GM21786 (cell line): ENCODE results near the gene GPR180.

ENCODE experiments used
- ATAC-seq: cut with Tn5 transposase; IDR thresholded peaks from one replicate; pipeline ENCODE4 v1.9.1; 2021; ENCODE audit not compliant: unreplicated experiment

Gene GPR180

DNA sequence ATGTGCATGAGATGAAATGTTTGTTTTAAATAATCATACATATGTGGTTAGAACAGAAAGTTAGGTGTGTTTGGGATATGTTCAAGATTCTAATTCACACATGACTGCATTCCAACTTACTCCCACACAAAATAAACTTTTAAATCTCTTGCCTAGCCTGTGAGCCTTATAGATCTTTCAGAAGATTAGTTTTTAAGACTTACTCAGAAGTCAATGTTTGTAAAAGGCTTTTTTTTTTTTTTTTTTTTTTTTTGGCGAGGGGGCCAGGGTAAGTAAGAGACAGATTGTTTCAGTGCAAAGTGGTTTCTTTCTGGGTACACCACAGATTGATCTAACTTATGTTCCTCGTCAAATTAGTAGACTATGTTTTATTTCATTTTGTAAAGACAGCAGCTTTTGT lies 39.1 kb downstream of the GPR180 start:
- no peak for ATAC-seq

GRCh38 chr13:94641409-94641941 lies 39.8 kb downstream of the GPR180 start:
- ATAC-seq: no peak

DNA sequence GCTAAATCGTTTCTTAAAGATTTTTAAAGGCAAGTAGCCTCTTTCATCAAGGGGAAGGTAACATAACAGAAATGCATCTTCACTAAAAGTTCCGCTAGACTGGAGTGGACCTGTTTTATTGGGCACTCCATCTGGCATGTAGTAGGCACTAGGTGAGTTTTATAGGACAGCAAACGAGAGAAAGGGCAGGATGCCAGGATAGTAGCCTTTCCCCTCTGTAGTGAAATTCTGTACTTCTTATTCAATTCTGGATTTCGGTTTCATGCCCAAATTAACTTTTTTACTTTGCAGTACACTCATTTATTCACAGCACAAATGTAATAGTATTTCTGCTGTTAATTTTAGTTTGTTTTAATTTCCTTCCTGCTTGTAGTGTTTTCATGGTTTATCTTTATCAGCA lies 45.2 kb downstream of the GPR180 start:
- ATAC-seq: peak; percentile 85

GRCh38 chr13:94656176-94656575 lies 54.5 kb downstream of the GPR180 start:
- no peak for ATAC-seq

DNA sequence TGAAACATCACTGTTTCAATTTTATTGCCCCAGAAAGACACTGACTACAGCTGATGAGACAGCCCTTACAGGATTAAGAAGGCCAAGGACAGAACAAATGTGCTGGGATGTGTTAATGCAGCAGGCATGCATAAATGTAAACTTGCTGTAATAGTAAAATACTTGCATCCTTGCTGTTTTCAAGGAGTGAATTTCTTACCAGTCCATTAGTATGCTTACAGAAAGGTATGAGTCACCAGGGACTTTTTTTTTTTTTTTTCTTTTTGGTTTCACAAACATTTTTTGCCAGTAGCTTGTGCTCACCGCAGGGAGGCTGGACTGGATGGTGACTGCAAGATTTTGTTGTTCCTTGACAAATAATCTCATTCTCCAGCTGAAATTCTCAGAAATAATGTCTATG lies 55.1 kb downstream of the GPR180 start:
- peak; percentile 92 for ATAC-seq

GRCh38 chr13:94657167-94657566 lies 55.5 kb downstream of the GPR180 start:
- peak; percentile 14 for ATAC-seq

DNA sequence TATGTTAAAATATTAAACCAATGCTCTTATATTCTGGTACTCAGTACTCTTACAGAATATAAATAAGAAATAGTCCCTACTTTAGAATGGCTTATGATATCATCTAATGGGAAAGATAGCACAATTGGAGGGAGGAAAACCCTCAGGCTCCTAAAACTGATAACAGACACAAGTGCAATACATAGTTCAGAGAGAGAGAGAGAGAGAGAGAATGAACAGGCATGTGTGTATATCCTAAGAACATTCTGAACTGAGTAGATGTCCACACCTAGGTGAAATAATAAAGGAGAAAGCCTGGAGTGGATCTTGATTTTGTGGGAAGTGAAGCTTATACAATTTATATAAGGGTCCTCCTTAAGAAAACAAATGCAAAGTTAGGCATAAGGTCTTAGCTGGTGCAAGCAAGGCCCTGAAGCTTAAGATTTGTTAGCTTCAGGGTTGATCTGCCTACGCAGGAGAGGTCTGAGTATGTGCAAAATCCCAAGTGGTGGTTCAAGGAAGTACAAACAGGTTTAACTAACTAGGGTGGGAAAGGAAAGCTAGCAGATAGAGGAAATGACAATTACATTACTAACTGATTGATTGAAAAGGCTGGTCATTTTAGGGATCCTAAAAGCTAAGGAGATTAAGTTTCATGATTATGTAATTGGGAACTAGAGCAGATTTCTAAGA lies 57.4 kb downstream of the GPR180 start:
- no peak for ATAC-seq

GRCh38 chr13:94659598-94659946 lies 57.9 kb downstream of the GPR180 start:
- ATAC-seq: no peak

GRCh38 chr13:94660695-94661326 lies 59.2 kb downstream of the GPR180 start:
- ATAC-seq: no peak

- no peak for ATAC-seq
Observed at GRCh38 chr13:94661406-94661805, 59.7 kb downstream of the GPR180 start.

GRCh38 chr13:94662274-94662945 lies 60.8 kb downstream of the GPR180 start:
- ATAC-seq: no peak

- no peak for ATAC-seq
Observed at GRCh38 chr13:94664889-94665288, 63.2 kb downstream of the GPR180 start.

DNA sequence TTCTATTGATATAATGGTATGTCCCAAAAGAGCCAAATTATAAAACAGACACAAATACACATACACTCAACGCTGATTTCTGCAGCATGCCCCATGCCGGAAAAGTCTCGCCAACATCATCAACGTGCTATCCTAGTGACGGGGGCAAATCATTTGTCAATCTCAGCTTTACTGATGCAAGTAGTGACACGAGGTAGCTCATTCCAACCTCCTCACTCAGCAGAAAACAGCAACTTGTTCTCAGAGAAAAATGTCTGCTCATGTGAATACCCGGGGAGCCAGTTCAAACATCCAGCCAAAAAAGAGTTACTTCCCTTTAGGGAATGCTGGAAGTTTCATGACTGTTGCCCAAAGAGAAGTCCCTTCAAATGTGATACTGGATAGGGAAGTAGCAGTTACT lies 64.4 kb downstream of the GPR180 start:
- ATAC-seq: no peak

GRCh38 chr13:94667190-94667589 lies 65.5 kb downstream of the GPR180 start:
- ATAC-seq: no peak

DNA sequence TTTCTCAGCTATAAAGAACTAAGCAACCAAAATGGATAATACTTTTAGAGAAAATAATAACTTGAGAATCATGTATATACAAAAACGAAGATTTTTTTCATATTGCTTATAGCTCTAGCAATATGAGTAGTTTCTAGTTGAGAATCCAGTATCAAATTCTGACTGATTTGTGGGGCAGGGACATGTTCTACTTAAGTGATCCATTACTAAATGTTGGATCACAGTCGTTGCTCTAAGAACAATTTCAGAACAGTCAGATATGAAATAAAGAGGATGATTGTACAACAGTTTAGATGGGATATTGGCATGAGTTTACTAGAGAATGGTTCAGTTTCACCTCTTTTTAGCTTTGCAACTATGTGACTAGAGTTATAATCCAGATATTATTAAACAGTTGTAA lies 70.7 kb downstream of the GPR180 start:
- no peak for ATAC-seq

DNA sequence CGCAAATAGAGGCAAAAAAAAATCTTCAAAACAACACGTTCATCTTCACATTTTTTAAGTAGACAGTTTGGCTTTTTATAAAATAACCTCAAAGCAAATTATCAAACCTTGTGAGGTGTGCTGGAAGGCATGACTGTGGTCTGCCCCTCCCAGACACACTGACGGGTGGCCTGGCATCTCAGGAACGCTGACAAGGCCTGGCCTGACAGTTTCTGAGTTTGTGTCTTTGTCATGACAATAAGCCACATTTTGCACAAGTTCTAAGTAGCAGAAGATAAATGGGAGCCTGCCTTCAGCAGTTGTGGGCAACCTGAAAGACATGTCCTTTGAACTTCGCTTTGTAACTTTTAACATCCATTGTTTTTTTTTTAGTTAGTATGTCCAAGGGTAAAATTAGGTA lies 72.2 kb downstream of the GPR180 start:
- ATAC-seq: no peak

DNA sequence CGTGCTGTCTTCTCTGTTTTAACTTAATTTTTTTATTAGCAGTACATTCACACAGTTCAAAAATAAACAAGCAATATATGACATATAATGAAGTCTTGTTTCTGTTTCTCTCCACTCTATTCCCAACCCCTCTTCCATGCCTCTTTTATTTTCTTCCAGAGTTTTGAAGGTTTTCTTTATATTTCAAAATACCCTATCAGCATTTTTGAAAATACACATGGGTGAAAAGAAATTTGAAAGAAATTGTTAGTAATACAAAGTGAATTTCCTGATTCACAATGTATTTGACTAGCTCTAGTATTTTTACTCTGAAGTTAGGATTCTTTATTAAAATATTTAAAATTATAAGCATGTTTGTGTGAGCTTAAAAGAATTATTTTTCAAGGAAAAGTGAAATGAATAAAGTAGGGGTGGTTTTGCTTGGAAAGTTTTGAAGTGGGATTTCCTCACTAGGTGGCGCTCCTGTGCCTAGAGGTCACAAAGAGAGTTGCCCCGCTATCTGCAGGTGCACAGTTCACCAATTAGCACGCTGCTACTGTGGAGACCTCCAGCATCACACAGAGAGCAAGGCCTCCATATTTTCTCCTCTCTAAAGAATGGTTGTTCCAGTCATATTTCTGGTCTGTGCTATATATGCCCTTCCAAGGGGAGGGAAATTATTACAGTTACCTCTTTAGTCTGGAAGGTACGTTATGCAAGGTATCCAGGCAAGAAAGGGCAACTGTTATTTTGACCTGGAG lies 73.1 kb downstream of the GPR180 start:
- ATAC-seq: peak; percentile 86

- no peak for ATAC-seq
Observed at GRCh38 chr13:94677799-94678198, 76.1 kb downstream of the GPR180 start.

GRCh38 chr13:94678845-94679244 lies 77.2 kb downstream of the GPR180 start:
- no peak for ATAC-seq

GRCh38 chr13:94679614-94680013 lies 78.0 kb downstream of the GPR180 start:
- no peak for ATAC-seq

- no peak for ATAC-seq
Observed at GRCh38 chr13:94682229-94682628, 80.6 kb downstream of the GPR180 start.

DNA sequence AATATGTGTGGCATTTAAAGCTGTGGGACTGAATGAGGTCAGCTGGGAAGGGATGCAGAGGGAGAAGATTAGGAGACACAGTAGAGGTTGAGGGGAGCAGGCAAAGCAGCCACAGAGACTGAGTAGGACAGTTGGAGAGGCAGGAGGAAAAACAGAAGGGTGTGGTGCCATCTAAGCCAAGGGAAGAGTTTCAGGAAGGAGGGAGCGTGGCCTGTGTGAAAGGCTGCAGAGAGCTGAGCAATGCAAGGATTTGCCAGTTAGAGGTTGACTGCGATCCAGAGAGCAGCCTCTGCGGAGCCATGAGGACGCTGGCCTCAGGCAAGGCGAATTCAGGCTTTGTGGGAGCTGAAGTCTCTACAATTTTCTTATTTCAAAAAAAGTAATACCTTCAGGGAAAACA lies 81.8 kb downstream of the GPR180 start:
- ATAC-seq: no peak
